AG04449 (cell line): ENCODE data around the gene ARF6.
"Not testable (repeated sequence)": the region's sequence is repeated elsewhere in the genome, so short reads cannot be mapped to it uniquely, and the experiment has no call there.

Experiments
- CTCF ChIA-PET: fragments of 350-600 bp; formaldehyde crosslinking; extraction: SDS; loops from one replicate; lab custom pipeline; 2021; ENCODE audit warnings: antibody characterized with exemption; lab: Yijun Ruan, JAX
- POLR2A ChIA-PET: fragments of 400-600, 350-600 bp; formaldehyde crosslinking; extraction: SDS; loops from one replicate; lab custom pipeline; 2020; ENCODE audit warnings: antibody characterized with exemption, inconsistent platforms; lab: Yijun Ruan, JAX
- DNase-seq: peaks from one replicate; pipeline ENCODE4 v3.0.0-alpha.2; 2010; ENCODE audit warnings: low read depth, low spot score
- H3K4me3 ChIP-seq: 2 replicates; pipeline ENCODE4 v1.5.1; 2011; ENCODE audit warnings: low read depth, mild to moderate bottlenecking, control low read depth, low read length
- CTCF ChIP-seq: IDR thresholded peaks from one replicate; pipeline ENCODE4 v1.5.1; 2011; ENCODE audit warnings: mild to moderate bottlenecking, moderate library complexity, low read length, control low read depth, inconsistent platforms; ENCODE audit not compliant: insufficient read depth; ENCODE audit errors: missing control alignments

ARF6 gene

DNA sequence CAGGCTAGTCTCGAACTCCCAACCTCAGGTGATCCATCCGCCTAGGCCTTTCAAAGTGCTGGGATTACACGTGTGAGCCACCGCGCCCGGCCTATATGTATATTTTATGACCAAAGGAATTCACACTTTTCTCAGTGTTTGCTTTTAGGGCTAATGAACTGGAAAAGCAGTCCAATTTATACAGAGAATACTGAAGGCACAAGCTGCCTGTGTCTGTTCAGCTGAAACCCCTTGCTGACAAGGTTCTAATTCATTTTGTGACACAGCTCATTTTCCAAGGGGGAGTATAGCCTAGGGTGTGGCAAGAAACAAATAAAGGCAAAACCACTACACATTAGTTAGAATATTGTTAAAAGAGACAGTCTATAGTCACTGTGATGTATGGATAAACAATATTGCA lies 22.0 kb upstream of the ARF6 start:
- POLR2A ChIA-PET, result no interaction called here
- no peak for TF ChIP-seq CTCF
- CTCF ChIA-PET, result interaction anchor here (0.8 to 15.7 kb wide), 4 partner anchors 9 to 231 kb away, joined by 3 to 368 read pairs (median 16); no protein-coding TSS in a partner anchor
- no peak for DNase-seq
- H3K4me3 ChIP-seq, result no peak overlapping the region

- DNase-seq, POLR2A ChIA-PET, H3K4me3 ChIP-seq: not testable (repeated sequence)
- CTCF ChIA-PET, result interaction anchor here (0.9 to 1.7 kb wide), 4 partner anchors 8 to 11 kb away, joined by 3 to 6 read pairs (median 4); no protein-coding TSS in a partner anchor
These were observed 19.3 kb upstream of the ARF6 start for GRCh38 chr14:49873548-49873947.

DNA sequence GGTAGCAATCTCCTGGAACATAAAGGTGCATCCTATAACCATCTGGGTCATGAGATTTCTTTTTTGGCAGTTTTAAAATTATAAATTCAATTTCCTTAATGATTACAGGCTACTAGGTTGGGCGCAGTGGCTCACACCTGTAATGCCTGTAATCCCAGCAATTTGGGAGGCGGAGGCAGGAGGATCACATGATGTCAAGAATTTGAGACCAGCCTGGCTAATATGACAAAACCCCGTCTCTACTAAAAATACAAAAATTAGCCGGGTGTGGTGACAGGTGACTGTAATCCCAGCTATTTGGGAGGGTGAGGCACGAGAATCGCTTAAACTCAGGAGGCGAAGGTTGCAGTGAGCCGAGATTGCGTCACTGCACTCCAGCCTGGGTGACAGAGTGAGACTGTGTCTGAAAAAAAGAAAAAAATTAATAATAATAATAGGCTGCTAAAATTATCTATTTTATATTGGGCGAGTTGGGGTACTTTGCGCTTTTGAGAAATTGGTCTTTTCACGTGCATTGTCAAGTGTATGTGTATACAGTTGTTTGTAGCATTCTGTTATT lies 17.2 kb upstream of the ARF6 start:
- POLR2A ChIA-PET, result no interaction called here
- no peak overlapping the region for H3K4me3 ChIP-seq
- CTCF ChIA-PET, result interaction anchor here (0.7 to 3.0 kb wide), 6 partner anchors 9 to 230 kb away, joined by 3 to 10 read pairs (median 4); partner anchors contain the start of gene NEMF
- DNase-seq, result no peak
- no peak for TF ChIP-seq CTCF

- no peak for TF ChIP-seq CTCF
- POLR2A ChIA-PET, result no interaction called here
- DNase-seq, result no peak
- CTCF ChIA-PET, result interaction anchor here (0.7 to 3.0 kb wide), 6 partner anchors 8 to 229 kb away, joined by 3 to 10 read pairs (median 4); partner anchors contain the start of gene NEMF
- H3K4me3 ChIP-seq, result no peak overlapping the region
These were observed 16.2 kb upstream of the ARF6 start for GRCh38 chr14:49876563-49877127.

DNA sequence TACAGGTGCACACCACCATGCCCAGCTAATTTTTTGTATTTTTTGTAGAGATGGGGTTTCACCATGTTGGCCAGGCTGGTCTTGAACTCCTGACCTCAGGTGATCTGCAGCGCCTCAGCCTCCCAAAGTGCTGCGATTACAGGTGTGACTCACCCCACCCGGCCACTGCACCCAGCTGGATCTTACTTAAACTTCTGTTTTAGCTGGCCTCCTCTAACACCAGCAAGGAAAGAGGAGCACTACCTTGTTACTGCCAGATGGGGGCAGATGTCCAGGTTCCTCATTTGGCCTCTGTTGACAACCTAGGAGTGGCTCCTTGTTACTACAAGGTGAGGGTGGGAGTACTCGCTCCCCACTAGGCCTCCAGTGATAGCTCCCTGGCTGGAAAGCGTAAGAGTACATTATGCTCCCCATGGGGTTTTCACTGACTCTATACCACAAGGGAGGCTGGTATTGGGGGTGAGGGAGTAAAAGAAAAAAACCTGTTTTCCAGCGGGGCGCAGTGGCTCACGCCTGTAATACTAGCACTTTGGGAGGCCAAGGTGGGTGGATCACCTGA lies 13.2 kb upstream of the ARF6 start:
- TF ChIP-seq CTCF, result peak; percentile 65
- no peak for DNase-seq
- POLR2A ChIA-PET, result interaction anchor here (0.6 kb wide), 1 partner anchor 16 kb away, joined by 3 read pairs; no protein-coding TSS in a partner anchor
- no peak overlapping the region for H3K4me3 ChIP-seq
- CTCF ChIA-PET, result interaction anchor here (0.8 to 5.8 kb wide), 26 partner anchors 9 to 256 kb away, joined by 3 to 44 read pairs (median 4); partner anchors contain the start of genes ARF6 and VCPKMT

- POLR2A ChIA-PET, result no interaction called here
- H3K4me3 ChIP-seq, result no peak overlapping the region
- CTCF ChIA-PET, result interaction anchor here (0.8 to 5.8 kb wide), 27 partner anchors 8 to 255 kb away, joined by 3 to 44 read pairs (median 5); partner anchors contain the start of genes ARF6 and VCPKMT
- no peak for TF ChIP-seq CTCF
- no peak for DNase-seq
These were observed 12.4 kb upstream of the ARF6 start for GRCh38 chr14:49880267-49881064.
